Measurements from ENCODE around the gene CLPTM1.
A peak's percentile ranks its signal among the peaks of the same experiment; 100 is the strongest.

CLPTM1 gene

DNA sequence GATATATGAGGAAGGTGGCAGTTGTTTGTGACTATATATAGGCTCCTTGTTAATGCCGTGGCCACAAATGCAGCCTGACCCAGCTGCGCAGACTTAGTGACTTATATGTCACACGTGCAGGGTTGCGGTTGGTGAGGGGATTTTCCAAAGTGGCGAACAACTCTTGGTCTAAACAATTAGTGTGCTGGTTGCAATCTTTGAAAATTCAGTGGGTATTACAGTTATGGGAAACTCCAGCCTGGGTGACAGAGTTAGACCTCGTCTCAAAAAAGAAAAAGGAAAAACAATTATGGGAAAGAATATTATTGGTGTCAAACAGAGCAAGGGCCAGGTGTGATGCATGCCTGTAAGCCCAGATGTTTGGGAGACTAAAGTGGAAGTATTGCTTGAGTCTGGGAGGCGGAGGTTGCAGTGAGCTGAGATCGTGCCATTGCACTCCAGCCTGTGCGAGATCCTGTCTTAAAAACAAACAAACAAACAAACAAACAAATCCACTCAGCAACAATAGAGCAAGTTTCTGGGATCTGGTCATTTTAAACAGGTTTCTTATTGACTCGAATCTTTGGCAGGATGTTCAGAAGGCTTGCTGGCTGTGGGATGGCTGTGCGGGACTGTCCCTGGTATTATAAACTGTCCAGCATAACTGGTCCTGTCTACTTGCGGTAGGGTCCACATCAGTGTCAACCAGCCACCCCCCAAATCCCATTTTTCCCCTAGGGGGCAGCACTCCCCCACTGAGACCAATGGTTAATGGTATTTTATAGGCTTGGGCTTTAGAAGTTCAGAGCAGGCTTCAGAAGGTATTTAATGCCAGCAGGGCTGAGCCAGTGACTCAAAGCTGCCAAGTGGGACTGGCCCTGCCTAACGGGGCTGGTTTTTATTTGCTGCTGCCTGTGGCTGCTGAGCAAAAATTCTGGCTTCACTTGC lies 61.5 kb downstream of the CLPTM1 start:
- peak; percentile 79 for DNase-seq

DNA sequence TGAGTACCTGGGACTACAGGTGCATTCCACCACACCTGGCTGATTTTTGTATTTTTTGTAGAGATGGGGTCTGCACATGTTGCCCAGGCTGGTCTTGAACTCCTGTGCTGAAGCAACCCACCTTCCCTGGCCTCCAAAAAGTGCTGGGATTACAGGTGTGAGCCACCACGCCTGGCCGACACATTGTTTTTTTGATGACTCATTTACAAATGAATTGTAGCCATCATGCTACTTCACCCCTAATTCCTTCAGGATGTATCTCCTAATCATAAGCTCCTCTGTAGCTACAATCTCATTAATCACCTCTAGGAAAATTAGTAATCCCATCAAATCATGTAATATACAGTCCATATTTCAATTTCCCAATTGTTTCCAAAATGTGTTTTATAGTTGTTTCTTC lies 64.0 kb downstream of the CLPTM1 start:
- no peak for DNase-seq

DNA sequence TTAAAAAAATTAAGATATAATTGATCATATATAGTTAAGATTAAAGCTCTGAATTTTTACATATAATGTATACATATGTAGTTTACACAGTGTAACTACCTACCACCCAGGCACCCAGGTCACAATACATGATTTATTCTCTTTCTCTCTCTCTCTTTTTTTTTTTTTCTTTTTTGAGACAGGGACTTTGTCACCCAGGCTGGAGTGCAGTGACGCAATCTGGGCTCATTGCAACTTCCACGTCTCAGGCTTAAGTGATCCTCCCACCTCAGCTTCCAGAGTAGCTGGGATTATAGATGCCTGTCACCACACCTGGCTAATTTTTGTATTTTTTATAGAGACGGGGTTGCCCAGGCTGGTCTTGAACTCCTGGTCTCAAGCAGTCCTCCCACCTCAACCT lies 64.9 kb downstream of the CLPTM1 start:
- DNase-seq: no peak

DNA sequence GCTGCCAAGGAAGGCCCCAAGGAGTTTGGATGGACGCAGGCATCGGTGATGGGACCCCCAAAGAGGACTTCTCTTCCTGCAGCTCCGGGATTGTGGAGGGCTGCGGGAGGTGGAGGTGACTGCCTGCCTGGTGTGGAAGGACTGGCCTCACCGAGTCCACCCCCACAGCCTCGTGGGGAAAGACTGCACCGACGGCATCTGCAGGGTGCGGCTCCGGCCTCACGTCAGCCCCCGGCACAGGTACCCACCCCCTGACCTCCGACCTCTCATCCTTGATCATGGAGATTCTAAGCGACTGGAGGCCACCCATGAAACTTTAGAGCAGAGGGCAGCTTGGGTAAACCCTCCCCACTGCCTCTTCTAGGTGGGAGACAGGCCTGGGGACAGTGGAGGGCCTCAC lies 66.8 kb downstream of the CLPTM1 start:
- no peak for DNase-seq

DNA sequence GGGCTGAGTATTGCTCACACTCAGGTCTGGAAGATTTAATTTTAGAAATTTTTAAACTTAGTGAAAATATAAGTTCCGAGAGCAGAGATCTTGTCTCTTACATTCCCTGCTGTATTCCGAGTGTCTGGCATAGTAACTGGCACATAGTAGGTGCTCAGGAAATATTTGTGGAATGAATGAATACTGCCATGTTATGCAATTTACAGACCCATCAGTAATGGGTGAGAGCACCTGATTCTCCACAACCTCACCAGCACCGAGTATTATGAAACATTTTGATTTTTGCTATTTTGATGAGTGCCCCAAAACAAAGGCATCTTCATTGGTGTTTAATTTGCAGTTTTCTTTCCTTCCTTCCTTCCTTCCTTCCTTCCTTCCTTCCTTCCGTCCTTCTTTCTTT lies 67.9 kb downstream of the CLPTM1 start:
- no peak for DNase-seq

DNA sequence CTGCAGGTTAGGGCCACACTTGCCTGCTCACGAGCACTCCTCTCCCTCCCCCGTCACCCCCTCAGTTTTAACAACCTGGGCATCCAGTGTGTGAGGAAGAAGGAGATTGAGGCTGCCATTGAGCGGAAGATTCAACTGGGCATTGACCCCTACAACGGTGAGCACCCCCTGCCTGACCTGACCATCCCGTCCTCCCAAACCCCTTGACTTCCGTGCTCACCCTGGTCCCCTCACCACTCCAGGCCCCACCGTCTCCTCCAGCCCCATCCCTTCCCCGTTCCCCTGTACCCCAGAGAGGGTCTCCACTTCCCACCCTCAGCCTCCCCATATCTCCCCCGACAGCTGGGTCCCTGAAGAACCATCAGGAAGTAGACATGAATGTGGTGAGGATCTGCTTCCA lies 70.1 kb downstream of the CLPTM1 start:
- DNase-seq: no peak

DNA sequence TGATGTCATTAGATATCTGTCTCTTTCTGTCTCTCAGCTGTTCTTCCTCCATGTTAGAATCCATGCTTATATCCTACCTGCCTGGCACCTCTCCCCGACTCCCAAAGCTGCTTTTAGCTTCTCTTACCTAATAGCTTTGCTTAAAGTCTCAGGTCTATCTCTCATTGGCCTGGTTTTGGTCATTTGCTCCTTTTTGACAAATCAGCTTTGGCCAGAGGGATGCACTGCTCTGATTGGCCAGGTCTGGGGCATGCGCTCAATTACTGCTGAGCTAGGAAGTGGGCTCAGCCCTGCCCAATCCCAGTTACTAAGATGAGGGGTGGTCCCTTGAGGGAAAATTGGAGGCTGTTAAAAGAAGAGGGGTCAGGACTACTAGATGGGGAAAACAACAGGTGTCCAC lies 72.2 kb downstream of the CLPTM1 start:
- no peak for DNase-seq

DNA sequence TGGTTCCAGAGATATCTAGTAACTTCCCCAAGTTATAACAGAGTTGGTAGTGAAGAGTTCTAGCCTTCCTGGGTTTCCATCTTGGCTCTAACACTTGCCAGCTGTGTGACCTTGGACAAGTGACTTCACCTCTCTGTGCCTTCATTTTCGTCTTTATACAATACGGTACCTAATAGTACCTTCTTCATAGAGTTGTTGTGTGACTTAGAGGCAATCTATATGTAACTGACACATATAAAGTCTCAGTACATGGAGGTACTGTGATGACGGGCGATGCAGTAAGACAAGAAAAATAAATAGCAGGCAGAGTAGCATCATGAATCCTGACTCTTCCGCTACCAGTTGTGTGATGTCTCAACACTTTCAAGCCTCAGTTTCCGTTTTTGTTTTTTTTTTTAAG lies 75.6 kb downstream of the CLPTM1 start:
- no peak for DNase-seq

DNA sequence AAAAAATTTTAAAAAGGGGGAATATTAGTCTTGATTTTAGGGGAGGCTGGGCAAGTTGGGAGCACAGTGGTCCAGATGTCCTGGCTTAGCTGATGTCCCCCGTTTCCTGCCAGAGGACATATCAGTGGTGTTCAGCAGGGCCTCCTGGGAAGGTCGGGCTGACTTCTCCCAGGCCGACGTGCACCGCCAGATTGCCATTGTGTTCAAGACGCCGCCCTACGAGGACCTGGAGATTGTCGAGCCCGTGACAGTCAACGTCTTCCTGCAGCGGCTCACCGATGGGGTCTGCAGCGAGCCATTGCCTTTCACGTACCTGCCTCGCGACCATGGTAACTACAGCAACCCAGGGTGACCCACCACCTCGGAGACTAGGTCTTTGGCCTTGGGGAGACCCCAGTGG lies 77.2 kb downstream of the CLPTM1 start:
- DNase-seq: no peak

DNA sequence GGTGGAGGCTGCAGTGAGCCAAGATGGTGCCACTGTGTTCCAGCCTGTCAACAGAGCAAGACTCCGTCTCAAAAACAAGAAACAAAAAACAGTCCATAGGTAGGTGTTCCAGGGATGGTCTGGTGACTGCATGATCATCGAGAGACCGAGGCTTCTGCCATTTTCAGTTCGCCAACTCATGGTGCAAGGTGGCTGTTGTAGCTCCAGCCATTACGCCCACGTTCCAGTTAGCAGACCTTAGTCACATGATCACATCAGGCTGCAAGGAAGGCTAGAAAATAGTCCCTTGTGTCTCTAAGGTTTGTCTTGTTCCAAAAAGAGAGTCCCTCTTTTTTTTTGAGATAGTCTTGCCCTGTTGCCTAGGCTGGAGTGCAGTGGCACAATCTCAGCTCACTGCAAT lies 80.6 kb downstream of the CLPTM1 start:
- DNase-seq: no peak

DNA sequence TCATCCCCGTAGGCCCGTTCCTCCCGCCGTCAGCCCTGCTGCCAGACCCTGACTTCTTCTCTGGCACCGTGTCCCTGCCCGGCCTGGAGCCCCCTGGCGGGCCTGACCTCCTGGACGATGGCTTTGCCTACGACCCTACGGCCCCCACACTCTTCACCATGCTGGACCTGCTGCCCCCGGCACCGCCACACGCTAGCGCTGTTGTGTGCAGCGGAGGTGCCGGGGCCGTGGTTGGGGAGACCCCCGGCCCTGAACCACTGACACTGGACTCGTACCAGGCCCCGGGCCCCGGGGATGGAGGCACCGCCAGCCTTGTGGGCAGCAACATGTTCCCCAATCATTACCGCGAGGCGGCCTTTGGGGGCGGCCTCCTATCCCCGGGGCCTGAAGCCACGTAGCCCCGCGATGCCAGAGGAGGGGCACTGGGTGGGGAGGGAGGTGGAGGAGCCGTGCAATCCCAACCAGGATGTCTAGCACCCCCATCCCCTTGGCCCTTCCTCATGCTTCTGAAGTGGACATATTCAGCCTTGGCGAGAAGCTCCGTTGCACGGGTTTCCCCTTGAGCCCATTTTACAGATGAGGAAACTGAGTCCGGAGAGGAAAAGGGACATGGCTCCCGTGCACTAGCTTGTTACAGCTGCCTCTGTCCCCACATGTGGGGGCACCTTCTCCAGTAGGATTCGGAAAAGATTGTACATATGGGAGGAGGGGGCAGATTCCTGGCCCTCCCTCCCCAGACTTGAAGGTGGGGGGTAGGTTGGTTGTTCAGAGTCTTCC lies 82.4 kb downstream of the CLPTM1 start:
- DNase-seq: no peak

DNA sequence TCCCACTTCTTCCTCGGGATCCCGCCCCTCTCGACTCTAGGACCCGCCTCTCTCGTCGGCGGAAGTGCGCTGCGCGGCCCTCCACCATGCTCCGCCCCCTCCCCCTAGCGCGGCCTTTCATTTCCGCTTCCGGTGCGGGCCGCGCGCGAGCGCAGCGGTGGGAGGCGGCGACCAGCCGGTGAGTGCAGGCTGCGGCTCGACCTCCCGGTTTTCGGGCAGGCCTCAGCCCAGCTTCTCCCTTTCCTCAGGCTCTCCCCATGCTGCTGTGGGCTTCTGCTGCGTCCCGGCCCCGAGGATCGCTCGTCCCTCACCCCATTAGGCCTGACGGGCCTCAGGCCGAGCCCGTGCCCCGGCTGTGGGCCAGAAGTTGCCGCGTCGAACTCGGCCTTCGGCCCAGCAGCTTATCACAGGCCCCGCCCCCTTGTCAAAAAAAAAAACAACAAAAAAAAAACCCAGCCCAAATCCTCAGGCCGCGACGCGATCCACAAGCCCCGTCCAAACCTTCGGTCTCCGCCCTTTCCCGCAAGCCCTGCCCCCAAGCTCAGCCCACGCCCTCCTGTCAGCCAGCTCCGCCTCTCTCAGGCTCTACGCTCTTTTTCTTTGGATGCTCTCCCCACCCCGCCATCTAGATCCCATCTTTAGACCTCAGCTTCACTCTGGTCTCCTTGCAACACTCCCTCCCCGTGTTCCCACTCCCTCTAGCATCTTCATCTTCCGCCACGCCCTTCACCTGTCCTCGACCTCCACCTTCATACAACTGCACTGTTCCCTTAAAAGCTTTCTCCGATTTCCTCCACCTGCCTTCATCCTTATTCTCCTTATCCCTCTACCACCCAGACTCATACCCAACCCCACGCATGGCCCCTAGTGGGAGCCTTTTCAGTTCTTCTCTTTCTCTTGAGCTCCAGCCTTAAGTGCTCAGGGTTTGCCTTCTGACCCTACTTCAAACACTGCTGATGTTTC lies 84.0 kb downstream of the CLPTM1 start, which contains the start of gene CLASRP:
CLASRP (plus strand) TSS at position 115 of the 963 bp plus-strand sequence. CDS start 1,168 bp downstream, outside the sequence.
- peak; percentile 93 for DNase-seq

DNA sequence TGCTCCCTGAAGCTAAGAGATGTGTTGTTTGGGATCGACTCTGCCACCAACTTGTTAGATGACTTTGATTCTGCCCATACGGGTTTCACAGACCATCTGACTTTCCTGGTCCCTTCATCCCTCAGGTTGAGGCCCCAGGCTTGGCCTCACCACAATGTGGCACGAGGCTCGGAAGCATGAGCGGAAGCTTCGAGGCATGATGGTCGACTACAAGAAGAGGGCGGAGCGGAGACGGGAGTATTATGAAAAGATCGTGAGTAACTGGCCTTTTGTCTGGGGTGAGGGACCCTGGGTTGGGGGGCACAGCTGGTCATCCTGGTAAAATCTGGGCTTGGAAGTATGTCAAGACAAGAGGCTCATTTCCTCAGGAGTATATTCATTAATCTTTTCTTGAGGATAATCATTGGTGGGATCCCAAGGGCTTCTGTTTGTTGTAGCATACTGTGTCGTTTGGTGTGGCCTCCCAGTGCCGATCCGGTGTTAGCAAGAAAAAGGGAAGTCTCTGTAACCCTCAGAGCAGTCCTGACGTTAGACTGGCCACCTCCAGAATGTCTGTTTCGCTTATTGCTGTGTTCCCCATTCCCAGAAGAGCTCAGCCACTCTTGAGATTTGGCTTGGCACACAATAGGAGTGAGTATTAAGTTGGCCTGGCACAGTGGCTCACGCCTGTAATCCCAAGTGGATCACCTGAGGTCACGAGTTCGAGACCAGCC lies 85.0 kb downstream of the CLPTM1 start:
- no peak for DNase-seq

DNA sequence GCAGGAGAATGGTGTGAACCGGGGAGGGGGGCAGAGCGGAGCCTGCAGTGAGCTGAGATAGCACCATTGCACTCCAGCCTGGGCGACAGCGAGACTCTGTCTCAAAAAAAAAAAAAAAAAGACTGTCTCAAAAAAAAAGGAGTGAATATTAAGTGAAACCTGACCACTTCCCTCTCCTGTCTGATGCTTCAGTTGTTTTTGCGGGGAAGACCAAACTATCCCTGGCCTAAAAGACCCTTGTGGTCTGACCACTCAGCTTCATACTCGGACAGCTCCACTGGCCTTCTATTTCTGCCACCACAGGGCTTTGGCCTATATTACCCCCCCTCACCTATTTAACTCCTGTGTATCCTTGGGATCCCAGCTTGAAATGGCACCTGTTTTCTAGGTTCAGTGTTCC lies 85.9 kb downstream of the CLPTM1 start:
- no peak for DNase-seq
